AG10803 (cell line): ENCODE data around the gene TMEM178B.

ENCODE experiments used
- DNase-seq: peaks from one replicate; pipeline ENCODE4 v3.0.0; 2010; ENCODE audit warnings: low read depth
- H3K4me3 ChIP-seq: 2 replicates; pipeline ENCODE4 v1.5.1; 2011; ENCODE audit warnings: mild to moderate bottlenecking, low read length, control low read depth
- TF ChIP-seq, protein P1 (sequence below): conservative IDR thresholded peaks from 2 replicates; pipeline ENCODE4 v1.5.1; 2011; ENCODE audit warnings: mild to moderate bottlenecking, low read length, control low read depth, inconsistent platforms

Gene TMEM178B

GRCh38 chr7:141468341-141468740, 394.5 kb downstream of the TMEM178B start:
- DNase-seq = no peak
- H3K4me3 ChIP-seq = no peak overlapping the region
- TF ChIP-seq, protein P1, sequence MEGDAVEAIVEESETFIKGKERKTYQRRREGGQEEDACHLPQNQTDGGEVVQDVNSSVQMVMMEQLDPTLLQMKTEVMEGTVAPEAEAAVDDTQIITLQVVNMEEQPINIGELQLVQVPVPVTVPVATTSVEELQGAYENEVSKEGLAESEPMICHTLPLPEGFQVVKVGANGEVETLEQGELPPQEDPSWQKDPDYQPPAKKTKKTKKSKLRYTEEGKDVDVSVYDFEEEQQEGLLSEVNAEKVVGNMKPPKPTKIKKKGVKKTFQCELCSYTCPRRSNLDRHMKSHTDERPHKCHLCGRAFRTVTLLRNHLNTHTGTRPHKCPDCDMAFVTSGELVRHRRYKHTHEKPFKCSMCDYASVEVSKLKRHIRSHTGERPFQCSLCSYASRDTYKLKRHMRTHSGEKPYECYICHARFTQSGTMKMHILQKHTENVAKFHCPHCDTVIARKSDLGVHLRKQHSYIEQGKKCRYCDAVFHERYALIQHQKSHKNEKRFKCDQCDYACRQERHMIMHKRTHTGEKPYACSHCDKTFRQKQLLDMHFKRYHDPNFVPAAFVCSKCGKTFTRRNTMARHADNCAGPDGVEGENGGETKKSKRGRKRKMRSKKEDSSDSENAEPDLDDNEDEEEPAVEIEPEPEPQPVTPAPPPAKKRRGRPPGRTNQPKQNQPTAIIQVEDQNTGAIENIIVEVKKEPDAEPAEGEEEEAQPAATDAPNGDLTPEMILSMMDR = no peak

GRCh38 chr7:141475679-141476078, 401.8 kb downstream of the TMEM178B start:
- DNase-seq = no peak
- TF ChIP-seq, protein P1 = no peak
- H3K4me3 ChIP-seq = no peak overlapping the region

GRCh38 chr7:141477865-141478264, 404.0 kb downstream of the TMEM178B start:
- DNase-seq = no peak
- H3K4me3 ChIP-seq = no peak overlapping the region

GRCh38 chr7:141478845-141479244, 405.0 kb downstream of the TMEM178B start:
- TF ChIP-seq, protein P1 = no peak

More at GRCh38 chr7:141477865-141478264, 404.0 kb downstream of the TMEM178B start:
- TF ChIP-seq, protein P1 = no peak

GRCh38 chr7:141480953-141481352, 407.1 kb downstream of the TMEM178B start:
- no peak for DNase-seq
- TF ChIP-seq, protein P1 = no peak
- no peak overlapping the region for H3K4me3 ChIP-seq

More at GRCh38 chr7:141478845-141479244, 405.0 kb downstream of the TMEM178B start:
- H3K4me3 ChIP-seq = no peak overlapping the region
- no peak for DNase-seq

DNA sequence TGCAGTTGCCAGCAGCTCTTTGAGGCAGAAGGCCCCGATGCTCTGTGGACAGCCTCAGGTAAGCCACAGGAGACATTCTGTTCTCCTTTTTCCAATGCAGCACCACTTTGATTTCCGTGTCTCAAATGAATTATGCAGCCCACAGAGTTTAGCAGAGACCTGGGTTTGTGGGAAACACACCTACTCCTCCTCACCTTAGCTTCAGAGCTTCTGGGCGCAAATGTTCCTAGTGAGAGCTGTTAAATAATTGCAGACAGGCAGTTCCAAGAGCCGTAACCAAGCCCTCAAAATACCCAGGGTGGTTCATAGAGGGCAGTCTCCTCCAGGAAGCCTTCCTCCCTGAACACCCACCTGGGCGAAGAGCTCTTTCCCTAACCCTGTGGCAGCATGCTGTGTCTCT, 408.1 kb downstream of the TMEM178B start:
- H3K4me3 ChIP-seq = no peak overlapping the region
- no peak for DNase-seq
- TF ChIP-seq, protein P1 = no peak

DNA sequence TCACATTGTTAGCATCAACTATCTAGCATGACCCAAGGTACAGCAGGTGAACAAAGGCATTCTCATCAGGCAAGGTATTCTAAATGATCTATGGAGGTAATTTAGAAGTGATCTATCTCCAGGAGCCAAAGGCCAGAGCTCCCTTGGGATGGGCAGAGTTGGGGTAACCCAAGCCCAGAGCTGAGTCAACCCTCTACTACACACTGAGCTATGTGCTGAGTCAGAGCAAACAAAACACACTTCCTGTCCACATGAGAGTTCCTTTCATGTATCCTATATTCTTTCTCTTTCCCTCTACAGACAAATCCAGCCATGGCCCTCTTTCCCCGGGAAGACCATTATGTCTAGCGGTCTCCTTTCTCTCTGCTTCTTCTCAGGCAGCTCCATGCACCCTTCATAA, 409.2 kb downstream of the TMEM178B start:
- H3K4me3 ChIP-seq = no peak overlapping the region
- TF ChIP-seq, protein P1 = no peak
- no peak for DNase-seq
